Glutamatergic neuron (in vitro differentiated cells): ENCODE measurements around the gene NACA. TPM values are rescaled to one million over a fixed set of nuclear protein-coding genes. Genes with fewer than 3 reads are reported as not detected.
A peak's percentile ranks its signal among the peaks of the same experiment; 100 is the strongest.

Experiments
- DNase-seq: peaks from one replicate; pipeline ENCODE4 v3.0.0; 2022
- H3K27ac Mint-ChIP-seq: one replicate; pipeline ENCODE4 v1.8.0; 2020; ENCODE audit warnings: mild to moderate bottlenecking, mixed read lengths, inconsistent platforms; ENCODE audit not compliant: unreplicated experiment
- H3K27me3 Mint-ChIP-seq: one replicate; pipeline ENCODE4 v1.8.0; 2020; ENCODE audit warnings: mild to moderate bottlenecking, moderate library complexity, mixed read lengths, inconsistent platforms; ENCODE audit not compliant: unreplicated experiment
- H3K36me3 Mint-ChIP-seq: one replicate; pipeline ENCODE4 v1.8.0; 2020; ENCODE audit warnings: mild to moderate bottlenecking, mixed read lengths, inconsistent platforms; ENCODE audit not compliant: unreplicated experiment
- H3K4me1 Mint-ChIP-seq: one replicate; pipeline ENCODE4 v1.8.0; 2020; ENCODE audit warnings: mild to moderate bottlenecking, low read depth, mixed read lengths, inconsistent platforms; ENCODE audit not compliant: unreplicated experiment
- H3K4me3 Mint-ChIP-seq: one replicate; pipeline ENCODE4 v1.8.0; 2020; ENCODE audit warnings: mild to moderate bottlenecking, mixed read lengths, inconsistent platforms; ENCODE audit not compliant: unreplicated experiment
- H3K9me3 Mint-ChIP-seq: one replicate; pipeline ENCODE4 v1.8.0; 2020; ENCODE audit warnings: mild to moderate bottlenecking, moderate library complexity, mixed read lengths, inconsistent platforms; ENCODE audit not compliant: unreplicated experiment
- total RNA-seq: library from RNA; stranded (reverse); fragmentation: NEBNext Ultra II Directional; extraction: Animal tissue kit (Norgen Biotek cat#: 25700); gene quantifications from one replicate; pipeline ENCODE4 v1.2.1, GENCODE V29; 2021; ENCODE audit not compliant: unreplicated experiment
- TF ChIP-seq, protein P1 (sequence below): fragments of 200-600 bp; sonication (generic); IDR thresholded peaks from one replicate; pipeline ENCODE4 v1.5.0; 2021; ENCODE audit not compliant: partially characterized antibody, unreplicated experiment

NACA gene
- total RNA-seq, 1 donor from 2014 or later: 589 TPM

- H3K4me1 Mint-ChIP-seq: peaks cover 33% of the 10 kb centered on the region
- TF ChIP-seq, protein P1, sequence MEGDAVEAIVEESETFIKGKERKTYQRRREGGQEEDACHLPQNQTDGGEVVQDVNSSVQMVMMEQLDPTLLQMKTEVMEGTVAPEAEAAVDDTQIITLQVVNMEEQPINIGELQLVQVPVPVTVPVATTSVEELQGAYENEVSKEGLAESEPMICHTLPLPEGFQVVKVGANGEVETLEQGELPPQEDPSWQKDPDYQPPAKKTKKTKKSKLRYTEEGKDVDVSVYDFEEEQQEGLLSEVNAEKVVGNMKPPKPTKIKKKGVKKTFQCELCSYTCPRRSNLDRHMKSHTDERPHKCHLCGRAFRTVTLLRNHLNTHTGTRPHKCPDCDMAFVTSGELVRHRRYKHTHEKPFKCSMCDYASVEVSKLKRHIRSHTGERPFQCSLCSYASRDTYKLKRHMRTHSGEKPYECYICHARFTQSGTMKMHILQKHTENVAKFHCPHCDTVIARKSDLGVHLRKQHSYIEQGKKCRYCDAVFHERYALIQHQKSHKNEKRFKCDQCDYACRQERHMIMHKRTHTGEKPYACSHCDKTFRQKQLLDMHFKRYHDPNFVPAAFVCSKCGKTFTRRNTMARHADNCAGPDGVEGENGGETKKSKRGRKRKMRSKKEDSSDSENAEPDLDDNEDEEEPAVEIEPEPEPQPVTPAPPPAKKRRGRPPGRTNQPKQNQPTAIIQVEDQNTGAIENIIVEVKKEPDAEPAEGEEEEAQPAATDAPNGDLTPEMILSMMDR: no peak
- H3K27ac Mint-ChIP-seq: peak overlapping the region; percentile 98
- peaks cover 5% of the 10 kb centered on the region for H3K27me3 Mint-ChIP-seq
- peak overlapping the region; percentile 98 for H3K4me3 Mint-ChIP-seq
- no peak for DNase-seq
- peaks cover 10% of the 10 kb centered on the region for H3K9me3 Mint-ChIP-seq
- peaks cover 9% of the 10 kb centered on the region for H3K36me3 Mint-ChIP-seq
These were observed 463 bp downstream of the NACA start for GRCh38 chr12:56724701-56724971.

GRCh38 chr12:56723889-56724700 lies 1.0 kb downstream of the NACA start:
- DNase-seq: no peak
- TF ChIP-seq, protein P1: no peak
- Mint-ChIP-seq H3K27me3 (peaks cover 2% of the 10 kb centered on the region), H3K27ac (peak overlapping the region; percentile 98), H3K9me3 (peaks cover 10% of the 10 kb centered on the region), H3K4me1 (peaks cover 36% of the 10 kb centered on the region), H3K4me3 (peak overlapping the region; percentile 98), H3K36me3 (peaks cover 11% of the 10 kb centered on the region)

DNA sequence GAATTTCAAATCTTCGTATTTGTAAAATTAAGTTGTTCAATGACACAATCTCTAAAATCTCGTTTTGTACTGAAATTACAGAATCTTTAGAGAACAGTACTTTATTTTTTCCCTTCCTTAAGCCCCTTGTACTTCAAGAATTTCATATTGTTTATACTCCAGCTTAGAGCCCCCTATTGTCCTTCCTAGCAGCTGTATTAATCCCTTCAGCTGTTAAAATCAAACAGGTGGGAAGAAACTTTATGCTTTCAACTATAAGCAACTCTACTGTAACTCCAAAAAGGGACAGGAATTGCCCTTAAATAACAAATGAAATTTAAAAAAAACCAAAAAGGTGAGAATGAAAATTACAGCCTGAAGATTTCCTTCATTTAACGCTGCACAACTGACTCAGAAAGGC lies 1.7 kb downstream of the NACA start:
- Mint-ChIP-seq H3K27me3 (peaks cover 2% of the 10 kb centered on the region), H3K4me1 (peaks cover 41% of the 10 kb centered on the region), H3K4me3 (peak overlapping the region; percentile 98), H3K36me3 (peaks cover 11% of the 10 kb centered on the region), H3K9me3 (peaks cover 14% of the 10 kb centered on the region), H3K27ac (no peak overlapping the region)
- DNase-seq: no peak
- TF ChIP-seq, protein P1: no peak

GRCh38 chr12:56722832-56723231 lies 2.3 kb downstream of the NACA start:
- TF ChIP-seq, protein P1: no peak
- Mint-ChIP-seq H3K4me3 (peak overlapping the region; percentile 77), H3K9me3 (peaks cover 14% of the 10 kb centered on the region), H3K36me3 (peaks cover 11% of the 10 kb centered on the region), H3K27ac (no peak overlapping the region), H3K27me3 (peaks cover 2% of the 10 kb centered on the region), H3K4me1 (peaks cover 41% of the 10 kb centered on the region)
- DNase-seq: no peak

DNA sequence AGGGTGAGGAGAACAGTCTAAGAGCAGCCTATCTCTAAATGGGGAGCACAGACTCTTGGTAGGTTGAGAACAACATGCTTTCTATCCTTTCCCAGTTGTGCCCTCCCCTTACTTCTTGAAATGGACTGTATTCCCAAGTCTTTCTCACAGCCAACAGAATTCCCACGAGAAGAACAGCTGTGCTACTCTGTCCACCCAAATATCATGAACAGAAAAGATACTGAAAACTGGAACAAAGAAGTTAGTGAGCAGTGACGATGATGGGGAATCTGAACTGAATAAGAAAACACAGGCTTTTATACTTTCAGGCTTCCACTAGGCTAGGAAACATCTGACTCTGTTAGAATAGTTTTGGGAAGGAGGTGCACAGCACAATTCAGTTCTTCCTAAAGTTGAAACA lies 3.4 kb downstream of the NACA start:
- TF ChIP-seq, protein P1: no peak
- peaks cover 14% of the 10 kb centered on the region for H3K9me3 Mint-ChIP-seq
- no peak overlapping the region for H3K27ac Mint-ChIP-seq
- H3K27me3 Mint-ChIP-seq: peaks cover 4% of the 10 kb centered on the region
- peaks cover 11% of the 10 kb centered on the region for H3K36me3 Mint-ChIP-seq
- H3K4me1 Mint-ChIP-seq: peaks cover 41% of the 10 kb centered on the region
- DNase-seq: no peak
- H3K4me3 Mint-ChIP-seq: peak overlapping the region; percentile 77
